GM23338 (cell line): ENCODE results near the gene CX3CR1. TPM values are rescaled to one million over a fixed set of nuclear protein-coding genes. Genes with fewer than 3 reads are reported as not detected.
"Not testable (repeated sequence)": the region's sequence is repeated elsewhere in the genome, so short reads cannot be mapped to it uniquely, and the experiment has no call there.

Experiments
- ATAC-seq: fragments of 200-7000 bp; cut with Tn5 transposase; 3 replicates; pipeline ENCODE4 v1.9.1; 2020
- DNase-seq: peaks from one replicate; pipeline ENCODE4 v3.0.0-alpha.2; 2015; ENCODE audit warnings: low spot score
- H2AFZ ChIP-seq: fragments of 200-600 bp; sonication (generic); 2 replicates; pipeline ENCODE4 v1.8.0; 2016; ENCODE audit warnings: antibody characterized with exemption, mild to moderate bottlenecking, moderate library complexity
- H3F3A ChIP-seq: fragments of 200-600 bp; sonication (generic); replicated peaks from 2 replicates; pipeline ENCODE4 v1.8.0; 2017; ENCODE audit warnings: antibody characterized with exemption, mixed run types, low read depth
- H3K27ac ChIP-seq: fragments of 200-600 bp; sonication (generic); 2 replicates; pipeline ENCODE4 v1.6.1; 2016; ENCODE audit warnings: low read depth
- H3K27me3 ChIP-seq: fragments of 200-600 bp; sonication (generic); 2 replicates; pipeline ENCODE4 v1.8.0; 2016; ENCODE audit warnings: mild to moderate bottlenecking, mixed run types, moderate library complexity; ENCODE audit not compliant: insufficient read depth
- H3K36me3 ChIP-seq: fragments of 200-600 bp; sonication (generic); 2 replicates; pipeline ENCODE4 v1.8.0; 2016; ENCODE audit warnings: mild to moderate bottlenecking; ENCODE audit not compliant: insufficient read depth
- H3K4me1 ChIP-seq: fragments of 200-600 bp; sonication (generic); 2 replicates; pipeline ENCODE4 v1.8.0; 2016; ENCODE audit warnings: mild to moderate bottlenecking, moderate library complexity; ENCODE audit not compliant: insufficient read depth
- H3K4me2 ChIP-seq: fragments of 200-600 bp; sonication (generic); 2 replicates; pipeline ENCODE4 v1.7.1; 2017; ENCODE audit warnings: mixed run types
- H3K4me3 ChIP-seq: fragments of 200-600 bp; sonication (generic); 2 replicates; pipeline ENCODE4 v1.6.1; 2016; ENCODE audit warnings: mixed run types
- H3K79me2 ChIP-seq: fragments of 200-600 bp; sonication (generic); replicated peaks from 2 replicates; pipeline ENCODE4 v1.8.0; 2017; ENCODE audit warnings: mild to moderate bottlenecking; ENCODE audit not compliant: insufficient read depth
- H3K9me2 ChIP-seq: fragments of 200-600 bp; sonication (generic); 2 replicates; pipeline ENCODE4 v1.8.0; 2017; ENCODE audit not compliant: insufficient read depth
- H4K20me1 ChIP-seq: fragments of 200-600 bp; sonication (generic); replicated peaks from 2 replicates; pipeline ENCODE4 v1.8.0; 2017; ENCODE audit warnings: mild to moderate bottlenecking; ENCODE audit not compliant: insufficient read depth
- H3K27ac Mint-ChIP-seq: 2 replicates; pipeline ENCODE4 v1.8.0; 2020; ENCODE audit warnings: inconsistent platforms, mild to moderate bottlenecking, moderate library complexity, mixed read lengths
- H3K27me3 Mint-ChIP-seq: 3 replicates; pipeline ENCODE4 v1.8.0; 2022; ENCODE audit warnings: low read depth, mild to moderate bottlenecking, moderate library complexity, mixed read lengths, inconsistent platforms; ENCODE audit not compliant: insufficient read depth, poor library complexity
- H3K36me3 Mint-ChIP-seq: 3 replicates; pipeline ENCODE4 v1.8.0; 2021; ENCODE audit warnings: low read depth, mild to moderate bottlenecking, inconsistent platforms, moderate library complexity, mixed read lengths
- H3K4me1 Mint-ChIP-seq: 3 replicates; pipeline ENCODE4 v1.8.0; 2020; ENCODE audit warnings: mild to moderate bottlenecking, inconsistent platforms, mixed read lengths
- H3K4me3 Mint-ChIP-seq: 3 replicates; pipeline ENCODE4 v1.8.0; 2021; ENCODE audit warnings: moderate library complexity, mild to moderate bottlenecking, inconsistent platforms, mixed read lengths
- H3K9me3 Mint-ChIP-seq: 3 replicates; pipeline ENCODE4 v1.8.0; 2020; ENCODE audit warnings: moderate library complexity, mild to moderate bottlenecking, inconsistent platforms, mixed read lengths
- CREB1 ChIP-seq: fragments of 250-450 bp; sonication (Bioruptor Pico); IDR thresholded peaks from 2 replicates; pipeline ENCODE4 v1.5.0; 2020; ENCODE audit warnings: low read depth, mild to moderate bottlenecking, moderate library complexity
- EZH2phosphoT487 ChIP-seq: fragments of 200-600 bp; sonication (generic); IDR thresholded peaks from one replicate; pipeline ENCODE4 v1.8.1; 2018; ENCODE audit warnings: antibody characterized with exemption; ENCODE audit not compliant: unreplicated experiment
- POLR2AphosphoS5 ChIP-seq: IDR thresholded peaks from 2 replicates; pipeline ENCODE4 v1.6.1; 2016; ENCODE audit warnings: antibody characterized with exemption, low read depth
- STAT1 ChIP-seq: IDR thresholded peaks from one replicate; pipeline ENCODE4 v1.6.1; 2016; ENCODE audit warnings: antibody characterized with exemption; ENCODE audit not compliant: unreplicated experiment
- ZNF114 ChIP-seq: fragments of 250-450 bp; sonication (Bioruptor Pico); IDR thresholded peaks from 2 replicates; pipeline ENCODE4 v1.5.0; 2020; ENCODE audit warnings: mild to moderate bottlenecking, moderate library complexity
- ZNF331 ChIP-seq: fragments of 250-450 bp; sonication (Bioruptor Pico); IDR thresholded peaks from 2 replicates; pipeline ENCODE4 v1.5.0; 2020; ENCODE audit warnings: low read depth, mild to moderate bottlenecking, moderate library complexity
- polyA plus RNA-seq: library from polyadenylated mRNA; unstranded; fragments of >200 nt; fragmentation: Nextera tagmentation; extraction: Ambion mirVana; gene quantifications from 2 replicates; pipeline ENCODE4 v1.2.1, GENCODE V29; 2016
- total RNA-seq: library from RNA; depleted of rRNA; stranded (reverse); fragments of >200 nt; shearing (Covaris generic); gene quantifications from 2 replicates; pipeline ENCODE4 v1.2.3, GENCODE V29; 2014
- TF ChIP-seq, protein P1 (sequence below): IDR thresholded peaks from one replicate; pipeline ENCODE4 v1.6.1; 2018; ENCODE audit warnings: antibody characterized with exemption; ENCODE audit not compliant: unreplicated experiment
- TF ChIP-seq, protein P2 (sequence below): IDR thresholded peaks from 2 replicates; pipeline ENCODE4 v1.6.1; 2016; ENCODE audit warnings: antibody characterized with exemption

Gene CX3CR1
- total and polyA plus RNA-seq, 2 experiments from 2014 or later, result 0.24 to 0.42 TPM

GRCh38 chr3:39322936-39323335, 43.1 kb upstream of the CX3CR1 start (continued):
- TF ChIP-seq, protein P1, sequence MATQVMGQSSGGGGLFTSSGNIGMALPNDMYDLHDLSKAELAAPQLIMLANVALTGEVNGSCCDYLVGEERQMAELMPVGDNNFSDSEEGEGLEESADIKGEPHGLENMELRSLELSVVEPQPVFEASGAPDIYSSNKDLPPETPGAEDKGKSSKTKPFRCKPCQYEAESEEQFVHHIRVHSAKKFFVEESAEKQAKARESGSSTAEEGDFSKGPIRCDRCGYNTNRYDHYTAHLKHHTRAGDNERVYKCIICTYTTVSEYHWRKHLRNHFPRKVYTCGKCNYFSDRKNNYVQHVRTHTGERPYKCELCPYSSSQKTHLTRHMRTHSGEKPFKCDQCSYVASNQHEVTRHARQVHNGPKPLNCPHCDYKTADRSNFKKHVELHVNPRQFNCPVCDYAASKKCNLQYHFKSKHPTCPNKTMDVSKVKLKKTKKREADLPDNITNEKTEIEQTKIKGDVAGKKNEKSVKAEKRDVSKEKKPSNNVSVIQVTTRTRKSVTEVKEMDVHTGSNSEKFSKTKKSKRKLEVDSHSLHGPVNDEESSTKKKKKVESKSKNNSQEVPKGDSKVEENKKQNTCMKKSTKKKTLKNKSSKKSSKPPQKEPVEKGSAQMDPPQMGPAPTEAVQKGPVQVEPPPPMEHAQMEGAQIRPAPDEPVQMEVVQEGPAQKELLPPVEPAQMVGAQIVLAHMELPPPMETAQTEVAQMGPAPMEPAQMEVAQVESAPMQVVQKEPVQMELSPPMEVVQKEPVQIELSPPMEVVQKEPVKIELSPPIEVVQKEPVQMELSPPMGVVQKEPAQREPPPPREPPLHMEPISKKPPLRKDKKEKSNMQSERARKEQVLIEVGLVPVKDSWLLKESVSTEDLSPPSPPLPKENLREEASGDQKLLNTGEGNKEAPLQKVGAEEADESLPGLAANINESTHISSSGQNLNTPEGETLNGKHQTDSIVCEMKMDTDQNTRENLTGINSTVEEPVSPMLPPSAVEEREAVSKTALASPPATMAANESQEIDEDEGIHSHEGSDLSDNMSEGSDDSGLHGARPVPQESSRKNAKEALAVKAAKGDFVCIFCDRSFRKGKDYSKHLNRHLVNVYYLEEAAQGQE, result no peak
- TF ChIP-seq ZNF114 (CRISPR knock-in tag), result no peak
- no peak for TF ChIP-seq STAT1
- TF ChIP-seq CREB1 (CRISPR knock-in tag), result no peak
- TF ChIP-seq EZH2phosphoT487, result no peak
- TF ChIP-seq, protein P2, sequence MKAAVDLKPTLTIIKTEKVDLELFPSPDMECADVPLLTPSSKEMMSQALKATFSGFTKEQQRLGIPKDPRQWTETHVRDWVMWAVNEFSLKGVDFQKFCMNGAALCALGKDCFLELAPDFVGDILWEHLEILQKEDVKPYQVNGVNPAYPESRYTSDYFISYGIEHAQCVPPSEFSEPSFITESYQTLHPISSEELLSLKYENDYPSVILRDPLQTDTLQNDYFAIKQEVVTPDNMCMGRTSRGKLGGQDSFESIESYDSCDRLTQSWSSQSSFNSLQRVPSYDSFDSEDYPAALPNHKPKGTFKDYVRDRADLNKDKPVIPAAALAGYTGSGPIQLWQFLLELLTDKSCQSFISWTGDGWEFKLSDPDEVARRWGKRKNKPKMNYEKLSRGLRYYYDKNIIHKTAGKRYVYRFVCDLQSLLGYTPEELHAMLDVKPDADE, result no peak
- no peak for TF ChIP-seq ZNF331 (CRISPR knock-in tag)
- no peak for TF ChIP-seq POLR2AphosphoS5

- H3K9me3 Mint-ChIP-seq, result not testable (repeated sequence)
Measured at GRCh38 chr3:39322209-39322715, 42.4 kb upstream of the CX3CR1 start.

GRCh38 chr3:39321574-39321983, 41.7 kb upstream of the CX3CR1 start:
- not testable (repeated sequence) for H3K27me3 ChIP-seq, H3K4me3 ChIP-seq, H3K27ac Mint-ChIP-seq, H3K9me3 Mint-ChIP-seq, H3F3A ChIP-seq, H3K79me2 ChIP-seq, H3K27me3 Mint-ChIP-seq, H3K4me1 ChIP-seq, H3K4me2 ChIP-seq, H4K20me1 ChIP-seq, H3K4me3 Mint-ChIP-seq, ATAC-seq, H3K36me3 Mint-ChIP-seq, H3K27ac ChIP-seq, DNase-seq, H3K36me3 ChIP-seq
- Histone ChIP-seq H3K9me2 (peaks cover 10% of the 10 kb centered on the region; the same call in 1 of the 2 replicates), H2AFZ (peak overlapping the region; percentile 43; the same call in 1 of the 2 replicates)
- H3K4me1 Mint-ChIP-seq, result peaks cover 11% of the 10 kb centered on the region

More at GRCh38 chr3:39322209-39322715, 42.4 kb upstream of the CX3CR1 start:
- not testable (repeated sequence) for DNase-seq, H3K36me3 Mint-ChIP-seq, H3K27me3 Mint-ChIP-seq, H3K36me3 ChIP-seq, H3K4me1 ChIP-seq, H4K20me1 ChIP-seq, H3K4me3 Mint-ChIP-seq, H2AFZ ChIP-seq, H3K27me3 ChIP-seq, H3F3A ChIP-seq, H3K79me2 ChIP-seq, ATAC-seq, H3K4me3 ChIP-seq, H3K27ac ChIP-seq, H3K27ac Mint-ChIP-seq, H3K4me2 ChIP-seq
- H3K4me1 Mint-ChIP-seq, result peaks cover 11% of the 10 kb centered on the region
- H3K9me2 ChIP-seq, result peaks cover 13% of the 10 kb centered on the region; the same call in 1 of the 2 replicates
